ENCODE measurements around the gene FIGLA. TPM values are rescaled to one million over a fixed set of nuclear protein-coding genes. Genes with fewer than 3 reads are reported as not detected.

The FIGLA gene
- total RNA-seq, 1 experiment from 2014 or later = not detected

- CTCF ChIA-PET = no interaction called here
- TF ChIP-seq CTCF (conservative IDR thresholded peaks at IDR 0.05; ENCODE audit: low read depth, low read length) = no peak
- TF ChIP-seq EZH2 (IDR thresholded peaks at IDR 0.05; ENCODE audit: borderline replicate concordance, low read depth, low read length, poor library complexity, severe bottlenecking) = no peak
- POLR2A ChIA-PET (ENCODE audit: low non-redundant PET) = no interaction called here
- intact Hi-C loops (cut with micrococcal nuclease; ENCODE audit: unreplicated experiment) = no loop called here
- no peaks in the 10 kb centered on the region for H3K36me3 ChIP-seq (ENCODE audit: insufficient read depth, low read length, poor library complexity, severe bottlenecking)
- BruUV-seq (replicated peaks) = no TSS peak
- H3K4me1 ChIP-seq (ENCODE audit: insufficient read depth, low read length, poor library complexity, severe bottlenecking) = peaks cover 3% of the 10 kb centered on the region
- no peak overlapping the region for H3K27ac ChIP-seq (ENCODE audit: low read depth, low read length, poor library complexity, severe bottlenecking)
- H3K27me3 ChIP-seq (replicated peaks; ENCODE audit: insufficient read depth, low read depth, low read length, poor library complexity) = no peaks in the 10 kb centered on the region
- DNase-seq (ENCODE audit: low spot score) = no peak
- no peak overlapping the region for H3K4me3 ChIP-seq (ENCODE audit: low read depth, low read length, poor library complexity, severe bottlenecking)
- no peaks in the 10 kb centered on the region for H3K9me3 ChIP-seq (ENCODE audit: low read depth, low read length, poor library complexity, severe bottlenecking)
These were observed 59.7 kb downstream of the FIGLA start for GRCh38 chr2:70730730-70731129.

- no peaks in the 10 kb centered on the region for H3K9me3 ChIP-seq (ENCODE audit: low read depth, low read length, poor library complexity, severe bottlenecking)
- no peak for DNase-seq (ENCODE audit: low spot score)
- no peaks in the 10 kb centered on the region for H3K36me3 ChIP-seq (ENCODE audit: insufficient read depth, low read length, poor library complexity, severe bottlenecking)
- no peak overlapping the region for H3K4me3 ChIP-seq (ENCODE audit: low read depth, low read length, poor library complexity, severe bottlenecking)
- H3K4me1 ChIP-seq (ENCODE audit: insufficient read depth, low read length, poor library complexity, severe bottlenecking) = peaks cover 3% of the 10 kb centered on the region
- ChIA-PET CTCF (no interaction called here), POLR2A (ENCODE audit: low non-redundant PET) (no interaction called here)
- BruUV-seq (replicated peaks) = no TSS peak
- H3K27me3 ChIP-seq (replicated peaks; ENCODE audit: insufficient read depth, low read depth, low read length, poor library complexity) = no peaks in the 10 kb centered on the region
- TF ChIP-seq CTCF (conservative IDR thresholded peaks at IDR 0.05; ENCODE audit: low read depth, low read length) = no peak
- TF ChIP-seq EZH2 (IDR thresholded peaks at IDR 0.05; ENCODE audit: borderline replicate concordance, low read depth, low read length, poor library complexity, severe bottlenecking) = no peak
- H3K27ac ChIP-seq (ENCODE audit: low read depth, low read length, poor library complexity, severe bottlenecking) = no peak overlapping the region
- intact Hi-C loops (cut with micrococcal nuclease; ENCODE audit: unreplicated experiment) = no loop called here
These were observed 60.8 kb downstream of the FIGLA start for GRCh38 chr2:70729647-70730046.

GRCh38 chr2:70728128-70728527 is 62.3 kb downstream of the FIGLA start:
- CTCF ChIA-PET = no interaction called here
- Histone ChIP-seq H3K4me1 (ENCODE audit: insufficient read depth, low read length, poor library complexity, severe bottlenecking) (no peaks in the 10 kb centered on the region), H3K36me3 (ENCODE audit: insufficient read depth, low read length, poor library complexity, severe bottlenecking) (no peaks in the 10 kb centered on the region), H3K27ac (ENCODE audit: low read depth, low read length, poor library complexity, severe bottlenecking) (no peak overlapping the region), H3K9me3 (ENCODE audit: low read depth, low read length, poor library complexity, severe bottlenecking) (no peaks in the 10 kb centered on the region), H3K27me3 (replicated peaks; ENCODE audit: insufficient read depth, low read depth, low read length, poor library complexity) (no peaks in the 10 kb centered on the region), H3K4me3 (ENCODE audit: low read depth, low read length, poor library complexity, severe bottlenecking) (no peak overlapping the region)
- intact Hi-C loops (cut with micrococcal nuclease; ENCODE audit: unreplicated experiment) = no loop called here
- POLR2A ChIA-PET (ENCODE audit: low non-redundant PET) = no interaction called here
- DNase-seq (ENCODE audit: low spot score) = no peak
- TF ChIP-seq EZH2 (IDR thresholded peaks at IDR 0.05; ENCODE audit: borderline replicate concordance, low read depth, low read length, poor library complexity, severe bottlenecking) (no peak), CTCF (conservative IDR thresholded peaks at IDR 0.05; ENCODE audit: low read depth, low read length) (no peak)
- BruUV-seq (replicated peaks) = no TSS peak

Other genes starting within 250 kb of the FIGLA start
- 0.13 TPM in 1 of 2 replicates, not detected in the other for gene TGFA, start 236.8 kb downstream of the FIGLA start, total RNA-seq (2021)
- 5.6 and 6.6 TPM in 2 replicates for gene ADD2, start 22.4 kb downstream of the FIGLA start, total RNA-seq (2021)
- gene CLEC4F, start 30.0 kb upstream of the FIGLA start, total RNA-seq (2021) = 0.67 and 1.1 TPM in 2 replicates
- gene CD207, start 45.2 kb upstream of the FIGLA start, total RNA-seq (2021) = 1.1 and 2.4 TPM in 2 replicates
- 8.2 and 11.6 TPM in 2 replicates for gene VAX2, start 109.9 kb upstream of the FIGLA start, total RNA-seq (2021)
- gene ATP6V1B1, start 145.3 kb upstream of the FIGLA start, total RNA-seq (2021) = 6.4 and 6.5 TPM in 2 replicates
- gene ANKRD53, start 188.0 kb upstream of the FIGLA start, total RNA-seq (2021) = 0.50 and 0.64 TPM in 2 replicates
- 52.6 and 60.9 TPM in 2 replicates for gene TEX261, start 204.2 kb upstream of the FIGLA start, total RNA-seq (2021)

Data from A673 (cell line).